ENCODE data around the gene KRT37.
"Not testable (repeated sequence)": the region's sequence is repeated elsewhere in the genome, so short reads cannot be mapped to it uniquely, and the experiment has no call there.

Gene KRT37

GRCh38 chr17:41403404-41404023, 20.9 kb downstream of the KRT37 start:
- no peak for DNase-seq

- no peak for DNase-seq
These were observed 22.2 kb downstream of the KRT37 start for GRCh38 chr17:41402161-41402560.

GRCh38 chr17:41396996-41397660, 27.3 kb downstream of the KRT37 start, which contains the start of gene KRT31:
KRT31 (minus strand) TSS chr17:41397608; CDS start chr17:41397539, 69 bp downstream.
- DNase-seq = no peak

GRCh38 chr17:41396340-41396739, 28.0 kb downstream of the KRT37 start:
- DNase-seq = no peak

GRCh38 chr17:41395611-41396010, 28.8 kb downstream of the KRT37 start:
- no peak for DNase-seq

- not testable (repeated sequence) for DNase-seq
These were observed 29.3 kb downstream of the KRT37 start for GRCh38 chr17:41395044-41395443.

- no peak for DNase-seq
These were observed 30.0 kb downstream of the KRT37 start for GRCh38 chr17:41394254-41394996.

GRCh38 chr17:41393826-41394225, 30.6 kb downstream of the KRT37 start:
- no peak for DNase-seq

GRCh38 chr17:41393294-41393693, 31.1 kb downstream of the KRT37 start:
- no peak for DNase-seq

GRCh38 chr17:41392278-41392677, 32.1 kb downstream of the KRT37 start:
- DNase-seq = no peak

GRCh38 chr17:41391535-41391934, 32.9 kb downstream of the KRT37 start:
- DNase-seq = no peak

- DNase-seq = no peak
These were observed 33.9 kb downstream of the KRT37 start for GRCh38 chr17:41390411-41390938.

- no peak for DNase-seq
These were observed 36.7 kb downstream of the KRT37 start for GRCh38 chr17:41387670-41388069.

- DNase-seq = no peak
These were observed 38.2 kb downstream of the KRT37 start for GRCh38 chr17:41386227-41386626.

- no peak for DNase-seq
These were observed 40.7 kb downstream of the KRT37 start for GRCh38 chr17:41383690-41384089.

- DNase-seq = no peak
These were observed 42.0 kb downstream of the KRT37 start for GRCh38 chr17:41382394-41382793.

- DNase-seq = not testable (repeated sequence)
These were observed 42.4 kb downstream of the KRT37 start, which contains the start of gene KRT34 for GRCh38 chr17:41381943-41382342. KRT34 (minus strand) TSS chr17:41382306; CDS start chr17:41382246, 60 bp downstream.

GRCh38 chr17:41380091-41380490, 44.3 kb downstream of the KRT37 start:
- not testable (repeated sequence) for DNase-seq

GRCh38 chr17:41377546-41377945, 46.8 kb downstream of the KRT37 start:
- no peak for DNase-seq
